DLD1 (cell line): ENCODE data around the gene STS.

ENCODE experiments used
- in situ Hi-C: cut with HindIII; loops from 2 replicates; pipeline ENCODE4 v1.10.0; 2017; ENCODE audit warnings: low sequenced_read_pairs

Gene STS

GRCh38 chrX:7139202-7140081 lies 8.1 kb upstream of the STS start:
- in situ Hi-C loops: no loop called here

- in situ Hi-C loops: no loop called here
Measured at GRCh38 chrX:7143076-7143475, 4.4 kb upstream of the STS start.

GRCh38 chrX:7143941-7144525 lies 3.5 kb upstream of the STS start:
- in situ Hi-C loops: no loop called here

GRCh38 chrX:7145454-7145853 lies 2.1 kb upstream of the STS start:
- in situ Hi-C loops: no loop called here

GRCh38 chrX:7146020-7146702 lies 1.4 kb upstream of the STS start:
- in situ Hi-C loops: no loop called here

- in situ Hi-C loops: no loop called here
Measured at GRCh38 chrX:7146703-7147412, 654 bp upstream of the STS start.

- in situ Hi-C loops: no loop called here
Measured at GRCh38 chrX:7147978-7148854, 704 bp downstream of the STS start, which contains the start of gene PUDP. Gene PUDP (minus strand): TSS chrX:7148153. CDS start chrX:7148113, 40 bp downstream.

- in situ Hi-C loops: no loop called here
Measured at GRCh38 chrX:7149411-7149810, 1.9 kb downstream of the STS start.

- in situ Hi-C loops: no loop called here
Measured at GRCh38 chrX:7153231-7153630, 5.7 kb downstream of the STS start.

GRCh38 chrX:7154041-7154597 lies 6.6 kb downstream of the STS start:
- in situ Hi-C loops: no loop called here

- in situ Hi-C loops: no loop called here
Measured at GRCh38 chrX:7155163-7155562, 7.7 kb downstream of the STS start.

GRCh38 chrX:7156879-7157278 lies 9.4 kb downstream of the STS start:
- in situ Hi-C loops: no loop called here

- in situ Hi-C loops: no loop called here
Measured at GRCh38 chrX:7158468-7158990, 11.0 kb downstream of the STS start.

- in situ Hi-C loops: no loop called here
Measured at GRCh38 chrX:7159149-7159861, 11.8 kb downstream of the STS start.

GRCh38 chrX:7163146-7163677 lies 15.7 kb downstream of the STS start:
- in situ Hi-C loops: no loop called here

- in situ Hi-C loops: no loop called here
Measured at GRCh38 chrX:7164174-7164573, 16.7 kb downstream of the STS start.

- in situ Hi-C loops: no loop called here
Measured at GRCh38 chrX:7168371-7168770, 20.9 kb downstream of the STS start.

GRCh38 chrX:7169627-7170026 lies 22.1 kb downstream of the STS start:
- in situ Hi-C loops: no loop called here

- in situ Hi-C loops: no loop called here
Measured at GRCh38 chrX:7170898-7171297, 23.4 kb downstream of the STS start.
